ENCODE data around the gene ZSCAN10. TPM values are rescaled to one million over a fixed set of nuclear protein-coding genes. Genes with fewer than 3 reads are reported as not detected.

Gene ZSCAN10
- polyA plus RNA-seq (0.10 TPM in 1 of 2 replicates, not detected in the other), polyA minus RNA-seq (not detected in 2 replicates)

DNA sequence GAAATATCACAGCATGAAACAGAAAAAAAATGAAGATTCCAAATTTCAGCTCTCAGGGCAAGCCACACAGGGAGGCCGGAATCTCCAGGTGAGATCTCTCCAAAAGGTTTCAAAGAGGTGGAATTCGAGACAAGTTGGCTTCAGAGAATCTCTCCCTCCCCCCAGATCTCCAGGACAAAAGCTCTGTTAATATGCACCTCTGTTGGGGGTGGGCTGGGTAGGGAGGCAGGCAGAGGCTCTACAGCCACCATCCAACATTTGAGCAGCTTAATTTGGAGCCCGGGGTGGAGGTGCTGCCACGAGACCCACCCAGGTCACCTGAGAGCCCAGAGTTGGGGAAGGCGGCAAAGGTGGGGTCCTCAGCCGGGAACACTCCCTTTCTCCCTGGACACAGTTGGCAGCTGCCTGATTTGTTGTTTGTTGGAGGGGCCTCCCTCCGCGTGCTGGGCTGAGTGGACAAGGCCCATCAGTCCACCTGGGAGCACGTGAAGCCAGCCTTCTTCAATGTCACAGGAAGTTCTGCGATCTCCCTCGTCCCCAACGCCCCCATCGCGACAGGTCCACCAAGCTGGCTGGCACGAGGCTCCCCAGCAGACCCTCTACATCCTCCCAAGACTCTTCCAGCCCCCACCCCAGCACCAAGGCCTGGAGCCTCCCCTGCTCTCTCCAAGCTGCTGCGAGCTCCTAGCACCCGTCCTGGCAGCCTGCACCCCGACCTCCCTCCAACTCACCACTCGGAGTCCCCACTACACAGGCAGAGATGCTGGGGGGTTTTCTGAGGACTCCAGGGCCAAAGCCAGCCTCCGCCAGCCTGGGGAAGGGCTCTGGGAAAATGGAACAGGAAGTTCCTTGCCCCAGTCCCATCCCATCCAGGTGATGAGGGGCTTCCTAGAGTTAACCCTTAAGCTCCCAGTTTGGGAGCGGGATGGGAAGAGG is at the start of gene ZSCAN10:
Gene ZSCAN10, minus strand, starts transcription at position 836 of the 936 bp plus-strand sequence. CDS start 6,357 bp downstream, outside the sequence.
- no peaks in the 10 kb centered on the region for H3K9me3 ChIP-seq (ENCODE audit: low read length)
- peaks cover 32% of the 10 kb centered on the region for H3K27me3 ChIP-seq (ENCODE audit: insufficient read depth, low read depth, low read length)
- TF ChIP-seq EP300 (conservative IDR thresholded peaks at IDR 0.05; ENCODE audit: poor library complexity, severe bottlenecking) (no peak), RAD21 (conservative IDR thresholded peaks at IDR 0.05) (no peak), TAF1 (IDR thresholded peaks at IDR 0.05; ENCODE audit: low read depth) (no peak), SMC3 (conservative IDR thresholded peaks at IDR 0.05; ENCODE audit: poor library complexity) (no peak), POLR2AphosphoS5 (IDR thresholded peaks at IDR 0.05) (no peak), MXI1 (conservative IDR thresholded peaks at IDR 0.05; ENCODE audit: poor library complexity, severe bottlenecking) (no peak), EZH2 (IDR thresholded peaks at IDR 0.05; ENCODE audit: borderline replicate concordance, insufficient read depth, low read length, poor library complexity, severe bottlenecking) (no peak)
- TF ChIP-seq, protein P1, sequence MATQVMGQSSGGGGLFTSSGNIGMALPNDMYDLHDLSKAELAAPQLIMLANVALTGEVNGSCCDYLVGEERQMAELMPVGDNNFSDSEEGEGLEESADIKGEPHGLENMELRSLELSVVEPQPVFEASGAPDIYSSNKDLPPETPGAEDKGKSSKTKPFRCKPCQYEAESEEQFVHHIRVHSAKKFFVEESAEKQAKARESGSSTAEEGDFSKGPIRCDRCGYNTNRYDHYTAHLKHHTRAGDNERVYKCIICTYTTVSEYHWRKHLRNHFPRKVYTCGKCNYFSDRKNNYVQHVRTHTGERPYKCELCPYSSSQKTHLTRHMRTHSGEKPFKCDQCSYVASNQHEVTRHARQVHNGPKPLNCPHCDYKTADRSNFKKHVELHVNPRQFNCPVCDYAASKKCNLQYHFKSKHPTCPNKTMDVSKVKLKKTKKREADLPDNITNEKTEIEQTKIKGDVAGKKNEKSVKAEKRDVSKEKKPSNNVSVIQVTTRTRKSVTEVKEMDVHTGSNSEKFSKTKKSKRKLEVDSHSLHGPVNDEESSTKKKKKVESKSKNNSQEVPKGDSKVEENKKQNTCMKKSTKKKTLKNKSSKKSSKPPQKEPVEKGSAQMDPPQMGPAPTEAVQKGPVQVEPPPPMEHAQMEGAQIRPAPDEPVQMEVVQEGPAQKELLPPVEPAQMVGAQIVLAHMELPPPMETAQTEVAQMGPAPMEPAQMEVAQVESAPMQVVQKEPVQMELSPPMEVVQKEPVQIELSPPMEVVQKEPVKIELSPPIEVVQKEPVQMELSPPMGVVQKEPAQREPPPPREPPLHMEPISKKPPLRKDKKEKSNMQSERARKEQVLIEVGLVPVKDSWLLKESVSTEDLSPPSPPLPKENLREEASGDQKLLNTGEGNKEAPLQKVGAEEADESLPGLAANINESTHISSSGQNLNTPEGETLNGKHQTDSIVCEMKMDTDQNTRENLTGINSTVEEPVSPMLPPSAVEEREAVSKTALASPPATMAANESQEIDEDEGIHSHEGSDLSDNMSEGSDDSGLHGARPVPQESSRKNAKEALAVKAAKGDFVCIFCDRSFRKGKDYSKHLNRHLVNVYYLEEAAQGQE (IDR thresholded peaks at IDR 0.05; ENCODE audit: borderline replicate concordance) = no peak
- TF ChIP-seq, protein P2, sequence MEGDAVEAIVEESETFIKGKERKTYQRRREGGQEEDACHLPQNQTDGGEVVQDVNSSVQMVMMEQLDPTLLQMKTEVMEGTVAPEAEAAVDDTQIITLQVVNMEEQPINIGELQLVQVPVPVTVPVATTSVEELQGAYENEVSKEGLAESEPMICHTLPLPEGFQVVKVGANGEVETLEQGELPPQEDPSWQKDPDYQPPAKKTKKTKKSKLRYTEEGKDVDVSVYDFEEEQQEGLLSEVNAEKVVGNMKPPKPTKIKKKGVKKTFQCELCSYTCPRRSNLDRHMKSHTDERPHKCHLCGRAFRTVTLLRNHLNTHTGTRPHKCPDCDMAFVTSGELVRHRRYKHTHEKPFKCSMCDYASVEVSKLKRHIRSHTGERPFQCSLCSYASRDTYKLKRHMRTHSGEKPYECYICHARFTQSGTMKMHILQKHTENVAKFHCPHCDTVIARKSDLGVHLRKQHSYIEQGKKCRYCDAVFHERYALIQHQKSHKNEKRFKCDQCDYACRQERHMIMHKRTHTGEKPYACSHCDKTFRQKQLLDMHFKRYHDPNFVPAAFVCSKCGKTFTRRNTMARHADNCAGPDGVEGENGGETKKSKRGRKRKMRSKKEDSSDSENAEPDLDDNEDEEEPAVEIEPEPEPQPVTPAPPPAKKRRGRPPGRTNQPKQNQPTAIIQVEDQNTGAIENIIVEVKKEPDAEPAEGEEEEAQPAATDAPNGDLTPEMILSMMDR (IDR thresholded peaks at IDR 0.05; ENCODE audit: poor library complexity, severe bottlenecking) = no peak
- H3K27ac ChIP-seq (ENCODE audit: low read length) = no peak within 1 kb of the TSS
- no peaks in the 10 kb centered on the region for H3K9me2 ChIP-seq (ENCODE audit: insufficient read depth, low read length)
- no peaks in the 10 kb centered on the region for H4K20me1 ChIP-seq (ENCODE audit: insufficient read depth)
- H3F3A ChIP-seq (ENCODE audit: insufficient read depth, low read length, poor library complexity, severe bottlenecking) = no peaks in the 10 kb centered on the region
- no peak within 1 kb of the TSS for H3K9ac ChIP-seq (ENCODE audit: low read length)
- no peaks in the 10 kb centered on the region for H3K79me2 ChIP-seq (replicated peaks; ENCODE audit: insufficient read depth, low read length)
- H3K36me3 ChIP-seq (ENCODE audit: insufficient read depth, low read length) = no peaks in the 10 kb centered on the region
- H3K4me2 ChIP-seq (ENCODE audit: low read length) = no peak within 1 kb of the TSS
- H2AFZ ChIP-seq (ENCODE audit: low read depth, low read length) = no peak within 1 kb of the TSS
- H3K4me3 ChIP-seq (ENCODE audit: low read length) = no peak within 1 kb of the TSS

GRCh38 chr16:3148256-3149192 is 49.4 kb upstream of the ZSCAN10 start:
- H3K9me2 ChIP-seq (ENCODE audit: insufficient read depth, low read length) = no peaks in the 10 kb centered on the region
- H2AFZ ChIP-seq (ENCODE audit: low read depth, low read length) = no peak overlapping the region
- peaks cover 6% of the 10 kb centered on the region for H3F3A ChIP-seq (ENCODE audit: insufficient read depth, low read length, poor library complexity, severe bottlenecking)
- no peaks in the 10 kb centered on the region for H3K36me3 ChIP-seq (ENCODE audit: insufficient read depth, low read length)
- no peaks in the 10 kb centered on the region for H3K27me3 ChIP-seq (ENCODE audit: insufficient read depth, low read depth, low read length)
- no peak overlapping the region for H3K4me3 ChIP-seq (ENCODE audit: low read length)
- no peaks in the 10 kb centered on the region for H3K9me3 ChIP-seq (ENCODE audit: low read length)
- TF ChIP-seq SMC3 (conservative IDR thresholded peaks at IDR 0.05; ENCODE audit: poor library complexity) (no peak), EZH2 (IDR thresholded peaks at IDR 0.05; ENCODE audit: borderline replicate concordance, insufficient read depth, low read length, poor library complexity, severe bottlenecking) (no peak), EP300 (conservative IDR thresholded peaks at IDR 0.05; ENCODE audit: poor library complexity, severe bottlenecking) (no peak)
- TF ChIP-seq, protein P2 (IDR thresholded peaks at IDR 0.05; ENCODE audit: poor library complexity, severe bottlenecking) = no peak
- TF ChIP-seq, protein P1 (IDR thresholded peaks at IDR 0.05; ENCODE audit: borderline replicate concordance) = no peak
- no peak overlapping the region for H3K4me2 ChIP-seq (ENCODE audit: low read length)
- H3K9ac ChIP-seq (ENCODE audit: low read length) = no peak overlapping the region
- H3K27ac ChIP-seq (ENCODE audit: low read length) = no peak overlapping the region
- no peaks in the 10 kb centered on the region for H4K20me1 ChIP-seq (ENCODE audit: insufficient read depth)
- no peaks in the 10 kb centered on the region for H3K79me2 ChIP-seq (replicated peaks; ENCODE audit: insufficient read depth, low read length)

All from neural cell (in vitro differentiated cells).